Psoas muscle (tissue), 8 donors: ENCODE results near the gene CRABP2. TPM values are rescaled to one million over a fixed set of nuclear protein-coding genes. Genes with fewer than 3 reads are reported as not detected.

Source experiments
- ATAC-seq, 4 donors: fragments of 200-7000 bp; cut with Tn5 transposase; one replicate each; pipeline ENCODE4 v1.9.1; 2020; ENCODE audit warnings: moderate library complexity in 3 of 4, mild to moderate bottlenecking in 2 of 4
- DNase-seq, 2 donors: peaks; one replicate each; pipeline ENCODE4 v3.0.0-alpha.2; 2020
- H3K27ac ChIP-seq: fragments of 200-600 bp; one replicate; pipeline ENCODE4 v1.8.0; 2022
- H3K27me3 ChIP-seq, 3 donors: fragments of 200-600 bp in 1 of 3; one replicate each; pipeline versions ENCODE4 v1.6.1 to v1.8.0; 2013 to 2022; ENCODE audit warnings: low read length in 2 of 3, mild to moderate bottlenecking in 2 of 3, moderate library complexity in 1 of 3; ENCODE audit not compliant: insufficient read depth in 3 of 3
- H3K36me3 ChIP-seq, 2 donors: fragments of 200-600 bp in 1 of 2; one replicate each; pipeline versions ENCODE4 v1.6.1 to v1.8.0; 2013 to 2022; ENCODE audit warnings: low read depth in 1 of 2, mild to moderate bottlenecking in 1 of 2, moderate library complexity in 1 of 2; ENCODE audit not compliant: insufficient read depth in 1 of 2
- H3K4me1 ChIP-seq: fragments of 200-600 bp; one replicate; pipeline ENCODE4 v1.8.0; 2022
- H3K4me3 ChIP-seq: fragments of 200-600 bp; one replicate; pipeline ENCODE4 v1.8.0; 2022; ENCODE audit warnings: mild to moderate bottlenecking
- H3K9me3 ChIP-seq: fragments of 200-600 bp; one replicate; pipeline ENCODE4 v1.8.0; 2022
- WGBS, 3 donors: extraction: QIAGEN DNeasy Blood & Tissue Kit; methylation state at CpG; one replicate each; pipeline versions ENCODE4 v1.1.6 to v1.1.7; 2013; 5-methylcytosine and 5-hydroxymethylcytosine counted together
- intact Hi-C, 2 donors: fragments of 100-400 bp; cut with DNase I; formaldehyde crosslinking; loops; one replicate each; pipeline versions ENCODE4 v1.11.0 to v1.14.2; 2022
- polyA plus RNA-seq, 3 donors: library from polyadenylated mRNA; stranded (reverse); fragments of 200-250 nt; gene quantifications; one replicate each; pipeline ENCODE4 v1.2.3, GENCODE V29; 2013
- total RNA-seq, 4 donors: library from RNA; stranded (reverse); fragmentation: NEBNext Ultra II Directional in 2 of 4; extraction: Animal tissue kit (Norgen Biotek cat#: 25700) in 2 of 4; gene quantifications; one replicate each; pipeline versions ENCODE4 v1.2.1 to v1.2.4, GENCODE V29; 2021 to 2023
- TF ChIP-seq, protein P1 (sequence below): fragments of 200-600 bp; IDR thresholded peaks from one replicate; pipeline ENCODE4 v1.8.0; 2022; ENCODE audit warnings: antibody characterized with exemption
- donor health status: healthy with polysubstance abuse.
- donor health status: DM: no; HTN: no; CAD: no; lungs with moderate emphysema.
- donor health status: Bipolar disorder and iron deficiency.
- donor health status: healthy.
- donor health status: DM: yes; HTN: yes; CAD: no.
- donor health status: DM: no; HTN: no; CAD: no.
- donor health status: DM: no; HTN: no; CAD: no.
- donor health status: DM: yes; HTN: yes; CAD: no.

The CRABP2 gene
- total and polyA plus RNA-seq, 7 donors, result 0.13 to 1.7 (median 0.64) TPM; not detected in 1

DNA sequence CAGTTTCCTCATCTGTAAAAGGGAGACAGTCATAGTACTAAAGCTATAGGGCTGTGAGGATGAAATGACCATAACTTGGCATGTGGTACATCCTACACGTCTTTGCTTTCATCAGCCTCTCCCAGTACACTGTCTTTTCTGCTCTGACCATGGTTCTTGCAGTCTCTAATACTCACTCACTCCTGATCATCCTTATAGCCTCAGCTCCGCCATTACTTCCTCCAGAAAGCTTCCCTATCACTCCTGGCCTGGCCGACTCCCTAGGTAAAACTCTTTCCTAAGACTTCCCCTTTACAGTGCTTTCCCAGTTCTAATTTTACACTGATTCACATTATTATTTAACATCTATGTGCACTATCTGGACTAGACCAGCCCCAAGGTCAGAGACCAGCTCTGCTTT, 40.5 kb upstream of the CRABP2 start:
- Histone ChIP-seq H3K36me3 (peaks cover 8 to 35% of the 10 kb centered on the region in 2 donors), H3K9me3 (no peaks in the 10 kb centered on the region), H3K27ac (peak overlapping the region; percentile 98), H3K4me3 (peak overlapping the region; percentile 96), H3K27me3 (no peaks in the 10 kb centered on the region), H3K4me1 (peaks cover 41% of the 10 kb centered on the region)
- TF ChIP-seq, protein P1, sequence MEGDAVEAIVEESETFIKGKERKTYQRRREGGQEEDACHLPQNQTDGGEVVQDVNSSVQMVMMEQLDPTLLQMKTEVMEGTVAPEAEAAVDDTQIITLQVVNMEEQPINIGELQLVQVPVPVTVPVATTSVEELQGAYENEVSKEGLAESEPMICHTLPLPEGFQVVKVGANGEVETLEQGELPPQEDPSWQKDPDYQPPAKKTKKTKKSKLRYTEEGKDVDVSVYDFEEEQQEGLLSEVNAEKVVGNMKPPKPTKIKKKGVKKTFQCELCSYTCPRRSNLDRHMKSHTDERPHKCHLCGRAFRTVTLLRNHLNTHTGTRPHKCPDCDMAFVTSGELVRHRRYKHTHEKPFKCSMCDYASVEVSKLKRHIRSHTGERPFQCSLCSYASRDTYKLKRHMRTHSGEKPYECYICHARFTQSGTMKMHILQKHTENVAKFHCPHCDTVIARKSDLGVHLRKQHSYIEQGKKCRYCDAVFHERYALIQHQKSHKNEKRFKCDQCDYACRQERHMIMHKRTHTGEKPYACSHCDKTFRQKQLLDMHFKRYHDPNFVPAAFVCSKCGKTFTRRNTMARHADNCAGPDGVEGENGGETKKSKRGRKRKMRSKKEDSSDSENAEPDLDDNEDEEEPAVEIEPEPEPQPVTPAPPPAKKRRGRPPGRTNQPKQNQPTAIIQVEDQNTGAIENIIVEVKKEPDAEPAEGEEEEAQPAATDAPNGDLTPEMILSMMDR, result no peak
- DNase-seq, result no peak
- no peak for ATAC-seq
- intact Hi-C loops, result no loop called here
- WGBS, 3 donors, result 59 to 72% (median 67%) methylated on average over 3 of the region's 3 CpGs

DNA sequence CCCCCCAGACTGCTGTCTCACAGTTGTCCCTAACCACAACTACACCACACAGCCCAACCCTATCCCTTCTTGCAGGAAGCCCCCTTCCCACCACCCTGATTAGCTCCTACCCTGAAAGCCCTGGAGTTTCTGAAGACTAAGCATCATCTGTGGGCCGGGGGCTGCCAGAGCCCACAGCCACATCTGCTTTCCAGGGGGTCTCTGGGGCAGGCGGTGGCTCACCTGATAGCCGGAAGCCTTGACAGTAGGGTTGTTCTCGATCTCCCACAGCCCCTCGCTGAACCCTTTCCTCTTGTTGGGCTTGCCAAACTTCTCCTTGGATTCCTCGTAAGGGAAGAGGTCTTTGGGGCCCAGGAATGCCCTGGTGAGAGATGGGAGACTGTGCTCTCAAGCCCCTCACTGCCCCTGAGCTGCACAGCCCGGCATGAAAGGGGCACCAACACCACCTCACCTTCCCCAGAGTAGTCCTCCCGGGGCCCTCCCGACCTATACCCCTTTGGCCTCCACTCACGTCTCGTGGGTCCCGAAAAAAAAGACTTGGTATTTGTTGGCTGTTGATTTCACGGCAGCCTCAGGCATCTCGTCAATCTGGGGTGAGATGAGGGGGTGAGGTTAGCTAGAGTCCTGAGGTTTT, 39.5 kb upstream of the CRABP2 start:
- intact Hi-C loops, result no loop called here
- Histone ChIP-seq H3K36me3 (peaks cover 8 to 35% of the 10 kb centered on the region in 2 donors), H3K4me3 (no peak overlapping the region), H3K4me1 (peaks cover 43% of the 10 kb centered on the region), H3K9me3 (no peaks in the 10 kb centered on the region), H3K27me3 (no peaks in the 10 kb centered on the region), H3K27ac (peak overlapping the region; percentile 39)
- DNase-seq, result no peak
- WGBS, 3 donors, result 72 to 85% (median 76%) methylated on average over 14 of the region's 14 CpGs
- TF ChIP-seq, protein P1, result no peak
- no peak for ATAC-seq

DNA sequence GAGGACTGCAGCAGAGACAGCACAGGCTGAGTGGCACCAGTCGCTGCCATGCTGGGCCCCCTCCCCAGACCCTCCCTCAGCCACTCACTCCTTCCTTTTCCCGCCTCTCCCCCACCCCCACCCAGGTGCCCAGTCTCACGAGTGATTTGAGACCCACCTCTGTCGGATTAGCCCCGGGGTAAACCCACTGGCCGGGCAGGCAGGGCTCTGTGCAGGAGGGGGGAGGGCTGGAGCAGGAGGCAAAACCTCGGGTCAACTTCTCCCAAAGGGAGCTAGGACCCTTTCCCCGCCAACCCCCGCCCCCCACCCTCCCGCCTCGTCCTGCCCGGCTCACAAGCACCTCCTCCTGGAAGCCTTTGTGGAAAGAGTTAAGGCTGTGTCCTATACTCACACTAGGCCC, 39.0 kb upstream of the CRABP2 start:
- Histone ChIP-seq H3K4me1 (peaks cover 40% of the 10 kb centered on the region), H3K4me3 (no peak overlapping the region), H3K36me3 (peaks cover 8 to 35% of the 10 kb centered on the region in 2 donors), H3K9me3 (no peaks in the 10 kb centered on the region), H3K27ac (peak overlapping the region; percentile 39), H3K27me3 (no peaks in the 10 kb centered on the region)
- TF ChIP-seq, protein P1, result no peak
- intact Hi-C loops, result no loop called here
- no peak for ATAC-seq
- 67 to 81% (median 71%) methylated on average over 7 to 12 of the region's 12 CpGs for WGBS, 3 donors
- DNase-seq, result no peak

DNA sequence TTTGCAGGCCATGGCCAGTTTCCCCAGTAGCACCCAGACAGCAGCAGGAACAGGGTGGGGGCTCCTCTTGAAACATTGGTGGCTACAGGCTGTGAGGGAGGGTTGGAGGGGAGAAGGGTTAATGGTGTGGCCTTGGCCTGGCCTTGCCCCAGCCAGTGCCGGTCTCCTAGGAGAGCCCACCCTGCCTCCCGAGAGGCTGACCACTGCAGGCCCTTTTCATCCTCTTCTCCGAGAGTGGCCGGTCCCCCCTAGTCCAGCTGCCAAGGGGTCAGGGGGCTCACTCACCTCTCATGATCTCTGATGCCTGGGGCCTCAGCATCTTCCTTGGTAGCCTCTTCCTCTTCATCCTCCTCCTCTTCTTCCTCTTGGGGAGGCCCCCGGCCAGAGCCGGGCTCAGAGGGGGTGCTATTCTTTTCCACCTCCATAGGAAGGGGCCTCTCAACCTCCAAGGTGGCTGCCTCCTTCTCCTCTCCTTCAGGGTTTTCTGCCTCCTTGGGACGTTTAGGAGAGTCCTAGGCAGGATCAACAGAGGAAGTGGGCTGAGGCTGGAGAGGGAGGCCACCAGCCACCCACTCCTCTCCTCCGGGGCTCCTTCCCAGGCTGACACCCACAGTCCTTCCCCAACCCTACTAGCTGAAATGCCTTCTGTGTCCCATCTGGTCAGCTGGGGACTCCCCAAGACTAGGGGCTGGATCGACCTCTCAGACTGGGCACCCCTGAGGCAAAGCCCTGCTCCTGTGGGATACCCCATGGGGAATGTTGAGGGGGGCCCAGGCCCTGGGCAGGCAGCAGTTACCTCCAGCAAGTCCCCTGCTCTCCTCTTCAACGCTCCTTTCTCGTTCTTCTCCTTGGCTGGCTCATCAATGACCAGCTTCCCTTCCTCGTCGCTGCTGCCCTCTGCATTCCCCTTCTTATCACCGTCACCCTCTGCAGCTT, 38.3 kb upstream of the CRABP2 start:
- Histone ChIP-seq H3K27ac (no peak overlapping the region), H3K9me3 (no peaks in the 10 kb centered on the region), H3K4me1 (peaks cover 36% of the 10 kb centered on the region), H3K4me3 (no peak overlapping the region), H3K36me3 (peaks cover 8 to 36% of the 10 kb centered on the region in 2 donors), H3K27me3 (no peaks in the 10 kb centered on the region)
- no peak for DNase-seq
- WGBS, 3 donors, result 79 to 84% (median 81%) methylated on average over 12 to 14 of the region's 14 CpGs
- ATAC-seq, result no peak
- intact Hi-C loops, result no loop called here
- TF ChIP-seq, protein P1, result no peak
